ENCODE results near the gene ITGB7.
"Not testable (repeated sequence)": the region's sequence is repeated elsewhere in the genome, so short reads cannot be mapped to it uniquely, and the experiment has no call there.

ITGB7 gene

GRCh38 chr12:53176750-53177149, 30.3 kb downstream of the ITGB7 start:
- no peak for FAIRE-seq

- FAIRE-seq: no peak
These were observed 32.1 kb downstream of the ITGB7 start for GRCh38 chr12:53174881-53175491.

GRCh38 chr12:53173085-53173715, 33.9 kb downstream of the ITGB7 start:
- FAIRE-seq: no peak

GRCh38 chr12:53172352-53172751, 34.7 kb downstream of the ITGB7 start:
- no peak for FAIRE-seq

- no peak for FAIRE-seq
These were observed 35.2 kb downstream of the ITGB7 start for GRCh38 chr12:53171725-53172329.

GRCh38 chr12:53170876-53171724, 36.0 kb downstream of the ITGB7 start:
- FAIRE-seq: no peak

- no peak for FAIRE-seq
These were observed 36.8 kb downstream of the ITGB7 start for GRCh38 chr12:53170215-53170614.

- FAIRE-seq: no peak
These were observed 37.4 kb downstream of the ITGB7 start for GRCh38 chr12:53169644-53170043.

GRCh38 chr12:53166837-53167236, 40.2 kb downstream of the ITGB7 start:
- FAIRE-seq: no peak

GRCh38 chr12:53163008-53163407, 44.0 kb downstream of the ITGB7 start:
- not testable (repeated sequence) for FAIRE-seq

- no peak for FAIRE-seq
These were observed 45.7 kb downstream of the ITGB7 start for GRCh38 chr12:53161119-53161911.

GRCh38 chr12:53160673-53161072, 46.4 kb downstream of the ITGB7 start:
- no peak for FAIRE-seq

- FAIRE-seq: no peak
These were observed 47.1 kb downstream of the ITGB7 start for GRCh38 chr12:53160000-53160399.

- FAIRE-seq: no peak
These were observed 47.7 kb downstream of the ITGB7 start for GRCh38 chr12:53159195-53159839.

GRCh38 chr12:53152390-53152789, 54.7 kb downstream of the ITGB7 start:
- no peak for FAIRE-seq

GRCh38 chr12:53151039-53151438, 56.0 kb downstream of the ITGB7 start:
- FAIRE-seq: no peak

GRCh38 chr12:53147653-53148052, 59.4 kb downstream of the ITGB7 start:
- FAIRE-seq: peak; percentile 76

- peak; percentile 45 for FAIRE-seq
These were observed 59.9 kb downstream of the ITGB7 start for GRCh38 chr12:53147181-53147580.

- FAIRE-seq: no peak
These were observed 61.4 kb downstream of the ITGB7 start for GRCh38 chr12:53145383-53146260.

GRCh38 chr12:53143355-53143754, 63.7 kb downstream of the ITGB7 start:
- no peak for FAIRE-seq
